ENCODE results near the gene PHACTR3.

GRCh38 chr20:59823491-59824259 is 219.3 kb downstream of the PHACTR3 start:
- TF ChIP-seq CTCF (conservative IDR thresholded peaks at IDR 0.05 in 1 of 2, IDR thresholded peaks at IDR 0.05 in 1 of 2; ENCODE audit: low read depth in 1 of 2, low read length in 2 of 2) (no peak), EZH2 (IDR thresholded peaks at IDR 0.05; ENCODE audit: low read length, missing control alignments) (no peak)
